HEK293T (cell line): ENCODE data around the gene AMOT.

Experiments used
- ARNT ChIP-seq: fragments of 450-650 bp; IDR thresholded peaks from 2 replicates; pipeline ENCODE4 v1.6.1; 2017; ENCODE audit warnings: mild to moderate bottlenecking
- BHLHE40 ChIP-seq: fragments of 450-650 bp; IDR thresholded peaks from 2 replicates; pipeline ENCODE4 v1.6.1; 2016; ENCODE audit warnings: mild to moderate bottlenecking, moderate library complexity, borderline replicate concordance
- CTBP1 ChIP-seq: fragments of 450-650 bp; IDR thresholded peaks from 2 replicates; pipeline ENCODE4 v1.6.1; 2016; ENCODE audit warnings: borderline replicate concordance
- ELF4 ChIP-seq: fragments of 450-650 bp; IDR thresholded peaks from 2 replicates; pipeline ENCODE4 v1.6.1; 2017; ENCODE audit warnings: antibody characterized with exemption
- FOXA1 ChIP-seq: fragments of 450-650 bp; IDR thresholded peaks from 2 replicates; pipeline ENCODE4 v1.6.1; 2016; ENCODE audit warnings: mild to moderate bottlenecking
- FOXK2 ChIP-seq: fragments of 450-650 bp; IDR thresholded peaks from 2 replicates; pipeline ENCODE4 v1.6.1; 2016; ENCODE audit warnings: mild to moderate bottlenecking
- FOXM1 ChIP-seq: fragments of 450-650 bp; IDR thresholded peaks from 2 replicates; pipeline ENCODE4 v1.6.1; 2017; ENCODE audit warnings: mild to moderate bottlenecking, borderline replicate concordance
- L3MBTL2 ChIP-seq: fragments of 450-650 bp; conservative IDR thresholded peaks from 2 replicates; pipeline ENCODE4 v1.6.1; 2016; ENCODE audit warnings: mild to moderate bottlenecking
- NFRKB ChIP-seq: fragments of 450-650 bp; IDR thresholded peaks from 2 replicates; pipeline ENCODE4 v1.6.1; 2016; ENCODE audit warnings: mild to moderate bottlenecking, moderate library complexity
- PKNOX1 ChIP-seq: fragments of 450-650 bp; IDR thresholded peaks from 2 replicates; pipeline ENCODE4 v1.6.1; 2016
- SP1 ChIP-seq: fragments of 450-650 bp; IDR thresholded peaks from 2 replicates; pipeline ENCODE4 v1.6.1; 2017
- SUZ12 ChIP-seq: fragments of 450-650 bp; IDR thresholded peaks from 2 replicates; pipeline ENCODE4 v1.6.1; 2016; ENCODE audit warnings: mild to moderate bottlenecking
- TARDBP ChIP-seq: fragments of 450-650 bp; IDR thresholded peaks from 2 replicates; pipeline ENCODE4 v1.6.1; 2016

- TF ChIP-seq ARNT (no peak), SP1 (no peak), ELF4 (no peak), PKNOX1 (no peak), TARDBP (no peak), FOXA1 (no peak), CTBP1 (no peak), FOXK2 (no peak), L3MBTL2 (no peak), BHLHE40 (no peak), NFRKB (no peak), SUZ12 (no peak), FOXM1 (no peak)
Measured at GRCh38 chrX:112832481-112833095, 8.0 kb downstream of the AMOT start.
